GM18526 (cell line): ENCODE data around the gene KCNJ4.

Experiments used
- POLR2A ChIP-seq: IDR thresholded peaks from 3 replicates; pipeline ENCODE4 v1.6.1; 2011; ENCODE audit not compliant: insufficient read length; ENCODE audit errors: extremely low read depth

Gene KCNJ4

GRCh38 chr22:38431266-38432010, 23.6 kb downstream of the KCNJ4 start:
- TF ChIP-seq POLR2A, result no peak

- no peak for TF ChIP-seq POLR2A
Measured at GRCh38 chr22:38429499-38430068, 25.4 kb downstream of the KCNJ4 start.

- TF ChIP-seq POLR2A, result no peak
Measured at GRCh38 chr22:38428714-38429113, 26.3 kb downstream of the KCNJ4 start.

GRCh38 chr22:38427940-38428339, 27.1 kb downstream of the KCNJ4 start:
- TF ChIP-seq POLR2A, result no peak

- TF ChIP-seq POLR2A, result no peak
Measured at GRCh38 chr22:38427465-38427864, 27.5 kb downstream of the KCNJ4 start.

GRCh38 chr22:38426628-38427027, 28.4 kb downstream of the KCNJ4 start:
- TF ChIP-seq POLR2A, result no peak

GRCh38 chr22:38424525-38425080, 30.4 kb downstream of the KCNJ4 start:
- no peak for TF ChIP-seq POLR2A

GRCh38 chr22:38423512-38424503, 31.2 kb downstream of the KCNJ4 start:
- no peak for TF ChIP-seq POLR2A

GRCh38 chr22:38422611-38423511, 32.1 kb downstream of the KCNJ4 start:
- TF ChIP-seq POLR2A, result no peak

GRCh38 chr22:38420734-38421133, 34.3 kb downstream of the KCNJ4 start:
- no peak for TF ChIP-seq POLR2A

- no peak for TF ChIP-seq POLR2A
Measured at GRCh38 chr22:38419858-38420160, 35.2 kb downstream of the KCNJ4 start.

GRCh38 chr22:38419121-38419857, 35.7 kb downstream of the KCNJ4 start:
- no peak for TF ChIP-seq POLR2A

GRCh38 chr22:38418589-38418988, 36.4 kb downstream of the KCNJ4 start:
- no peak for TF ChIP-seq POLR2A
